HTR-8/SVneo (cell line): ENCODE results near the gene OBP2B.
"Not testable (repeated sequence)": the region's sequence is repeated elsewhere in the genome, so short reads cannot be mapped to it uniquely, and the experiment has no call there.

Experiments
- DNase-seq: peaks from one replicate; pipeline ENCODE4 v3.0.0; 2011; ENCODE audit warnings: low spot score, mixed read lengths; ENCODE audit not compliant: insufficient read length
- FAIRE-seq: peaks from 2 replicates; lab custom pipeline; 2011; peaks lifted over from hg19 to GRCh38; lab: Jason Lieb, UNC

Gene OBP2B

DNA sequence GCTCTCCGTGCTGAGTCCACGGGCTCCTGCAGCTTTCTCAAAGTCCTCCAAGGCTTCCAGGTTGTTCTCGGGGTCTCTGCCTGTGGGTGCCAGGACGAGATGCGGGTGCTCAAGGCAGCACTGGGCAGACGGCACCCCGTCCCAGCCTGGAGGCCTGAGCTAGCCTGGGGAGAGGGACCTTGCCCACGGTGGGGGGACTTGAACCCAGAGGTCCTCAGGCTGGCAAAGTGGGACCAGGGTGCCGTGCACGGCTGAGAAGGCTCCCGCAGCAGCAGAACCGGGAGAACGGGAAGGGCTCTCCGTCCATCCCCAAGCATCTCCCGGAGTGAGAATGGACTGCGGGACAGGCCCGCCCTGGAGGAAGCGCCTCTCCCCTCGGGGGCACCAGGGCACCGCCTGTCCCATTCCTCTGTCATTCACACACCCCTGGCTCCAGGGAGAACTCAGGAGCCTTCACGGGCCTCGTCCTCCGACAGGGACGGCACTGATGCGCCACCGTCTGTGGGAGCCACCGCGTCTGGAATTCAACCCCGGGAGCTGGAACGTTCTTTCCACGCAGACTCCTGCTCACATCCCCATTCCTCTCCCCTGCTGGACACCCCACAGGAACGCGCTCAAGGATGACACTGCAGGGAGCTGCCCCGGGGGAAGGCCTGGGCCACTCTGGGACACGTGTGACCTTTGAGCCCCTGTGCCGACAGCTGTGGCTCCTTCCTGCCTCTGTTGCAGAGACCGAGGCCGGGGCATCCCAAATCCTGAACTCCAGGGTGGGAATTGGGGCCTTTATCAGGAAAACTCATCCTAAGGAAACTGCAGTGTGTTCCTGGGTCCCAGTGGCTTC, 16.3 kb upstream of the OBP2B start:
- DNase-seq (no peak), FAIRE-seq (no peak)

DNA sequence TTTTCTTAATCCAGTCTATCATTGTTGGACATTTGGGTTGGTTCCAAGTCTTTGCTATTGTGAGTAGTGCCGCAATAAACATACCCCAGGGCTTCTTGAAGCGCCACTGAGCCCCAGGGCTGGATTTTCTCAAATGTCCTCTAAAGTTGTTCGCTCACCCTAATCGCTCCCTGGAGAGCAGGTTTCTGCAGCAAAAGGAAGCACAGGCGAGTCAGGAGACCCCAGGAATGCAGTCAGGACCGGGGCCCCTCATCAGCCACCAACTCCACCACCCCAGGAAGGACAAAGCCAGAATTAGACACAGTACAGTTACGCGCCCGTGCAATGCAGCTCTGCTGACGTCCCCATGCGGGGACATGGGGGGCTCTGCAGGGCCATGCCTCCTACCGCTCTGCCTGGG, 15.7 kb upstream of the OBP2B start:
- no peak for FAIRE-seq
- DNase-seq: no peak

DNA sequence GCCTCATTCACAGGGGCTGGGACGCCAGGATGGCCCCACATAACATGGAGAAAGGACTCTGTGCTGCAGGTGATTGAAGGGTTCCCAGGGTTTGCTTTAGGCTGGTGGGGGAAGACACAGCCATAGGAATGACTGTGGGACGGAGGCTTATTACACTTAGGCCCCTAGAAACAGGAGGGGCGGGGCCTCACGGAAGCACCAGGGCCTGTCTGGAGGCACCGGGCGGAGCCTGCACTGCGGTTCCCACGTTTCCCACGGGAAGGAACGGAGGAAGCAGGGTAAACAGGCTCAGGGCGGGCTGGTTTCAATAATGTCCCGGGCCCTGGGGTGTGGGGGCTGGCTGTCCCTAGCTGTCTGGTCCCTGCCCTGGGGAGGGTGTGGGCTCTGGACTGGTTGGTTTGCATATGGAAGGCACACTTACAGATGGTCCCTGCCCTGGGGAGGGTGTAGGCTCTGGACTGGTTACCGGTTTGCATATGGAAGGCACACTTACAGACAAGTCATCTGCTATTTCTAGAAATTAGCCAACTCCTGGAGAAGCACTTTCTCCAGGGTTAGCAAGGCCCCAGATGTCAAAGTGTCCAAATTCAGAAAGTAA, 14.2 kb upstream of the OBP2B start:
- DNase-seq, FAIRE-seq: not testable (repeated sequence)

DNA sequence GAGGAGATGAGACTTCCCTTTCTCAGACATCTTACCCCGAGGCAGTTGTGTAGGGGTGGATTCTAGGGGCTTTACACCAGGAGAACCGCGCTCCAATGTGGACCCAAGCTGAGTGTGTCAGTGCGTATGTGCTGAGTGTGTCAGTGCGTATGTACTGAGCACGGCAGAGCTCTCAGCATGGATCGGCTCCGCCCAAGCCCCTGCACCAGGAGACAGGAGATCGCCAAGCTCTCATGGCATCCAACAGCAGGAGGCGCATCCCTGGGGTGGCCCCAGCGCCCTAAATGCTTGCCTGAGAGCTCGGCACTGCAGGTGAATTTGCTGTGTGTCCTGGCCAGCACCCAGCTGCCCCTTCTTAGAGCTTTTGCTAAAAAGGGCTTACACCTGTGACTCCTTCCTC, 12.9 kb upstream of the OBP2B start:
- FAIRE-seq, DNase-seq: not testable (repeated sequence)

DNA sequence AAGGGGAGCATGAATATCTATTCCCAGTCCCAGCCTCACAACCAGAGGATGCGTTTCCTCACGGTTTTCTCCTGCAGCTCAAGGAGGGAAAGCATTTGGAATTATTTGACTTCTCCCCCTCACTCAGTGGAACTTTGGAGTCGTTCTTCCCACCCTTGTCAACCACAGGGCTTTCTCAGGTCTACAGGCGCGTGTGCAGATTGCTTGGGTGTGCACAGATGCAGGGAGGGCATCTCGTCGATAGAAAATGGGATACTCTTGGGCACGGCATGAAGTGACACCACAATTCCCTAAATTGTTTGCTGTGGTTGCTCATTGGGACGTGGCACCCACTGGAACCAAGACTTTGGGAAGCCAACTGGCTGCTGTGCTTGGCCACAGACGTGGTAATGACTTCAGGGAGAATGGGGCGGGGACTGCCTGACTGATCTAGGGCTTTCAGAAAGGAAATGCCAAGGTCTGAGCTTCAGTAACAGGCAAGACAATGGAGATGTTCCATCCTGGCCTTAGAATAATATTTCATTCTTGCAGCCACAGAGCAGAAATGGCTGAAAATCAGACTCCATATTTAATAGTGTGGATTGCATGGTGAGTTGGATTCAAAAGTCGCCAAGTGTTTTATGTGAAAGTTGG, 12.2 kb upstream of the OBP2B start:
- DNase-seq (no peak), FAIRE-seq (no peak)

DNA sequence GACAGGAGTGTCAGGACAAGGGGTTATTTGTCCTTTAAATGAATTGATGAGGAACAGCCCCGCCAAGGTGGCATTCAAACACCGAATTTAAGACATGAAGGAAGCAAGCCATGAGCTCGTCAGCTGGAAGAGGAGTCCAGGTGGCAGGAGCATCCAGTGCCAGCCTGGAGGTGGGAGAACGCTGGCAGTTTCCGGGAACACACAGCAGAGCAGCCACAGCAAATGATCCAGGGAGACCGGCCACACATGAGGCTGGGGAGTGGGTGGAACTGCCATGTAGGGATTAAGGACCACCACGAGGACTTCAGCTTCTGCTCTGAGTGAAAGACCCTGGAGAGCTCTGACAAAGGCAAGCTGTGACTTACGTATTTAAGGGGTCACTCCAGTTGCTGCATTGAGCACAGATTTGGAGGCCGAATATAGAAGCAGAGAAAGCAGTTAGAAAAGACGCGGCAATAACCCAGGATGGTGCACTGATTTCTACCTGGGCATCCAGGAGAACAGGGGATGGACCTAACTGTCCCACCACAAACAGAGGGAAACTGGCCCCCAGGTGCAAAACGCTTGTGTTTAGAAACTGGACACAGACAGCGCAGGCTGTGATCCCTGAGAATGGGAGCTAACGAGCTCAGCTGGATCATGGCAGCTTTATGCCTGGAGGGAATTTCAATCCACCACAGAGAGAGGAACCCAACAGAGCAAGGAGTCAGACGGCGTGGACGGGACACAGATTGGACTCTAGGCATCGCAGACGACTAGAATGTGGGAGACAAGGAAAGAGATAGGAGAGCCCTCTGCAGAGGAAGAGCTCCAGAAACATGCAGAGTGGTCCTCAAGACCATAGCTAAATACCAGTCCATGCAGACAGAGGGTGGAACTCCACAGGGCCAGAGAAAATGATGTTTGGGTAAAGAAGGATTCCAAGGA, 9.3 kb upstream of the OBP2B start:
- not testable (repeated sequence) for FAIRE-seq, DNase-seq

DNA sequence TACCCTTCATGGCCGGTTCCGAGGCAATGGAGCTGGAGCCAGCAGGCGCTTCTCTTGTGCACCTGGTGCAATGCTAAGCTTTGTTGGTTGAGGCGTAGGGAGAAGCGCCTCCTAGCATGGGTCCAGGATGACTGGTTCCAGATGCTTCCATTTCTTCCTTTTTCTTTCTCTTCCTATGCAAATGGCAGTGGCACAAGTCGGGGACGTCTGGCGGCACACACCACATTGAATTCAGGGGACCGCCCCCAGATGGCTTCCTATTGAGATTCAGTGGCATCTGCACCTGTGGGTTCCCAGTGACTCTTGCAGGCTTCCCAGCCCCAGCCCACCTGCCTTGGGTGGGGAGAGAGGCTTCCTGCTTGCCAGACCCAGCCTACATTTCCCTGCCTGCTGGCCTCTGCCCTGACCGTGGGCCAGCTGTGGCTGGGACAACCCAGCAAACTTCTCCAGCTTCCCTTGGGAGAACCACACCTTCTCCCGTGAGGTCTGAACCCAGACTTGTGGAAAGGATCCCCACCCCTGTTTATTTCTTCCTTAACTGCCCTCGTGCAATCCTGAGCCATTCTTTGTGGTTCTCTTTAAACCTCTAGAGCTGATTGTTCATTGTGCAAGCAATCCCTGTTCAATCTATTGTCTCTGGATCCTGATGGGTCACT, 8.4 kb upstream of the OBP2B start:
- DNase-seq, FAIRE-seq: not testable (repeated sequence)

DNA sequence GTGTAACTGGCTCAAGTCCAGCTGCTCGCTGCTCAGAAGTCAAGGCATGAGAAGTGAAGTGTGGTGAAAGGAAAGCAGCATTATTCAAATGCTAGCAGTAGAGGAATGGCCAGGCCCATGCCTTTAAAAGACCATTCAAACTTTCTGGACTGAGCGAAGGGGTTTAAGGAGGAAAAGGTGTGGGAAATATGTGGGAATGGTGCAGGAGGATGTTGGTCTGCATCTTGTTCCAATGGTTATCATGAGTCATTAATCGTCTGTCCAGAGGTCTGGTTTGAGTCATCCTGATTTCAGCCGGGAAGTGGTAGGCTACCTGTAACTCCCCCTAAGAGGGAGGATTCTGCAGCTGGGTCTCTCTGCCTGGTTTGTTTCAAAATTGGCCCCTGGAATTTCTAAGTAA, 5.2 kb upstream of the OBP2B start:
- FAIRE-seq, DNase-seq: not testable (repeated sequence)

DNA sequence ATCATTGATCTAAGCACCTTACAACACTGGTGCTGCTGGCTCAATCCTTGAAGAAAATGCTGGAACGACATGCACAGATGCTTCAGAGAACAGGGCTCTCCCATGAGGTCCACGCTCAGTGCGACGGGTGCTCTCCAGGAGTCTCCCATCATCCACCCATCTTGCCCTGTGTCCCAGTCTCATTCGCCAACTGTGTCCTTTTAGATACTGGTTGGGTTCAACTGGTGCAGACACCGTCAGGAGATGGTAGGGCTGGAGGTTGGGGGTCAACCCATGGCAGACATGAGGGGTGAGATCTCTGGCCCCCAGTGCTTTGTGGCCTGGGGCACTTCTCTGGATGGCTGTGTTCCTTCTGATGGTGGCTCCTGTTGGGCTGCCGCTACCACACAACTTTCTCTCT, 1.6 kb upstream of the OBP2B start:
- FAIRE-seq (no peak), DNase-seq (no peak)

DNA sequence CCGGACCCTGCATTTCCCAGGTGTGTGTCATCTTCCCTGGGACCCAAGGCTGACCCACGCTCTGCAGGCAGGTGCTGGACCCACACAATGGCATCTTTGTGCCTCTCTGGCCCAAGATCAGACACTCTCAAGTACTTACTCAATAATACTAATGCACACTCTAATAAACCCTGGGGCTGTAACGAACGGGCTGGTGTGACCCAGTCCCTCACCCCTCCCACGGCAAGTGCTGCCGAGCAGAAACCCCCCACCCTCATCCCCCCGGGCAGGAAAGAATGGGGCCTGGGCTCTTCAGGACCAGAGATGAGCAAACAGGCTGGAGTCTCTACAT, 1.1 kb upstream of the OBP2B start:
- DNase-seq (no peak), FAIRE-seq (no peak)

DNA sequence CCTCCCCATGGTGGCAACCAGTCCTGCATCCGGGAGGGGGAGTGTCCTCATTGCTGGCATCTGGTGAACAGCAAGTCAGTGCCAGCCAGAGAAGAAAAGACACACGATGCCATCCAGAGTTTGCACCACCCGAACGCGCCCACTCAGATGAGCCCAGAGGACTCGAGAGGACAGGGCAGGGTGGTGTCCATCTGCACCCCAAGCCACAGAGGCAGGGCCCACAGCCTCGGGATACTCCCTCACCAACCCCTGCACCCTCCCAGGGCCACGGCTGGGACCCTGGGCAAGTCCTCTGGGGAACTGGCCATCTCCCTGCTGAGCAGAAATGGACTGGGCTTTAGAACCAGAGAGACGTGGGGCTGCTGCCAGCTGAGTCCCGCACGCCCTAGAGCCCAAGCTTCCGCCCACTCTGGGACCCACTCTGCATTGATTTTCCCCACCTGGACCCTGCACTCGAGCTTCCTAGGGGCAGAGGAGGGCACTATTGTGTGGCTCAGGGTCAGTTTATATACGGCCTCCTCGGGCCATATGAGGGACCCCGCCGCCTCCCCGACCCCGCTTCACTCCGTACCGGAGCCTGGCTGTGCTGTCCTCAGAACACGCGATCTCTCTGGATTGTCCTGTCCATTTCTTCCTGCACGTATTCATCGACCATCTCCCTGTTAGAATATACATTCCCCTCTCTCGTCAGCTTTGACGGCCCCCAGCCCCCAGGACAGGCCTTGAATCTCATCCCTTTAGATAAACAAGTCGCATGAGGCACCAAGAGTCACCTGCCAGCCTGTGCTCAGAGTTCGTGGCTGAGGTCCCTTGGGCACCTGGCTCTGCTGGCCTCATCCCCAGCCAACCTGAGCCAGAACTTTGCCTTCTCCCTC, 514 bp upstream of the OBP2B start:
- not testable (repeated sequence) for DNase-seq, FAIRE-seq

DNA sequence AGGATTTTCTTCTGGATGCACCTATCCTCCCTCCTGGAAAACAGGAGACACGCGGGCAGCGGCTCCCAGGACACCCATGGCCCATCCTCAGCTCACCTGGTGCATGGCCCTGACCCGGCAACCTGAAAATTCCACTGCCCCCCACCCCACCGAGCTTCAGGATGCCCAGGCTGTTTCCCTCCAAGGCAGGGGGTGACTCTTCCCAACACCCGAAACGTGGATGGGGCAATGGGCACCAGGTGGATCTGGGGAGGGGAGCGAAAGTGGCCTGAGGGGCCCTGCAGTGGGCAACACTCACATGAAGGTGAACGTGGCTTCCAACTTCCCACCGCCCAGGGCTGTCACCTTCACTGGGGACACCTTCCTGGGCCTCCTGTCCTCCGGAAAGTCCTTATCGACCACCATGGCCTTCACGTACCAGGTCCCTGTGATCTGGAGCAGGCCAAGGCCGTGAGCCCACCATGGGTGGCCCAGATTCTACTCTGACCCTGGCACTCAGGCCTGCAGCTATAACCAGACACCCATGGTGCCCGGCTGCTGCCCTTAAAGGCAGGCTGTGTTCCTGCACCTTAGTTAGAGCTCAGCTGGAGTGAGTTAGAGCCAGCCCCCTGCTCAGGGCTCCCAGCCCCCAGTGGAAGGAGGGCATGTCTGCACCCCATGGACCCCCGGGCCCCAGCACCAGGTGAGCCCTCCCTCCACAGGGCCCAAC, 725 bp downstream of the OBP2B start:
- FAIRE-seq, DNase-seq: not testable (repeated sequence)

DNA sequence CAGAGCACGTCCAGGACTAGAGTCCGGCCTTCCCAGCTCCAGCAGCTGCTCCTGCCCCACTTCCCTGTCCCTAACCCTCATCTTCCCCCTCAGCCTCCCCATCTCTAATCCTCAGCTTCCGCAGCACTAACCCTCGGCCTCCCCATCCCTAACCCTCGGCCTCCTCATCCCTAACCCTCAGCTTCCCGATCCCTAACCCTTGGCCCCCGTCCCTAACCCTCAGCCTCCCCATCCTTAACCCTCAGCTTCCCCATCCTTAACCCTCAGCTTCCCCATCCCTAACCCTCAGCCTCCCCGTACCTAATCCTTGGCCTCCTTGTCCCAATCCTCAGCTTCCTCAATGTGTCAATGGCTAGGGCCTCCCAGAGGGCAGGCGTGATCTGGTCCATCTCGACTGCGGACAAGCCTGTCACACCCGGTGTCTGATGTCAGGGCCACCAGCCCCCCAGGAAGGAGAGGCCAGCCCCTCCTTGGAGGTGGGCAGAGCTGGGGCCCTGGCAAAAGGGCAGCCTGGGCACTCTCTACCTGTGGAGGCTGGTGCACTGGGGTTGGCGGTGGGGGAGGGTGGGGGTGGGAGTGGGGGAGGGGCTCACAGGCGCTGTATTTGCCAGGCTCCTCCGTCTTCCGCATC, 1.4 kb downstream of the OBP2B start:
- DNase-seq (no peak), FAIRE-seq (no peak)

DNA sequence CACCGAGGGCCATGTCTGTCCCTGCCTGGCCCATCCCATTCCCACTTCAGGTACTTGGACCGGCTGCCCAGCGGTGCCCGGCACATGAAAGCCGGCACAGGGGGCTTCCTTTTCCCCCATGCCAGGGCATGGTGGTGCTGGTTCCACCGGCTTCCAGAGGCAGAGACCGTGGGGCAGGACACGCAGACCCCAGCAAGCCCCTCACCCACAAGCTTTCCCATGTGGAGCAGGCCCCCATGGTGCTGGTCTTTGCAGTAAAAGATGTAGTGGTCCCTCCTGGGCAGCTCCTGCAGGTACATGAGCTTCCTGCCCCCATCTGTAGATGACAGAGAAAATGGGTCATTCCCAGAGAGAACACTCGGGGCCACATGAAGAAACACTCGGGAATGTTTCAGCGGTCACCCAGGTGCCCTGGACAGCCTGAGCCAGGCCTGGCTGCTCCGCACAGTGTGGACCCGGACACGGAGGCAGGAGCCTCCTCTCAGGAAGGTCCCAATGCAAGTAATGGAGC, 2.0 kb downstream of the OBP2B start:
- DNase-seq: no peak
- no peak for FAIRE-seq

DNA sequence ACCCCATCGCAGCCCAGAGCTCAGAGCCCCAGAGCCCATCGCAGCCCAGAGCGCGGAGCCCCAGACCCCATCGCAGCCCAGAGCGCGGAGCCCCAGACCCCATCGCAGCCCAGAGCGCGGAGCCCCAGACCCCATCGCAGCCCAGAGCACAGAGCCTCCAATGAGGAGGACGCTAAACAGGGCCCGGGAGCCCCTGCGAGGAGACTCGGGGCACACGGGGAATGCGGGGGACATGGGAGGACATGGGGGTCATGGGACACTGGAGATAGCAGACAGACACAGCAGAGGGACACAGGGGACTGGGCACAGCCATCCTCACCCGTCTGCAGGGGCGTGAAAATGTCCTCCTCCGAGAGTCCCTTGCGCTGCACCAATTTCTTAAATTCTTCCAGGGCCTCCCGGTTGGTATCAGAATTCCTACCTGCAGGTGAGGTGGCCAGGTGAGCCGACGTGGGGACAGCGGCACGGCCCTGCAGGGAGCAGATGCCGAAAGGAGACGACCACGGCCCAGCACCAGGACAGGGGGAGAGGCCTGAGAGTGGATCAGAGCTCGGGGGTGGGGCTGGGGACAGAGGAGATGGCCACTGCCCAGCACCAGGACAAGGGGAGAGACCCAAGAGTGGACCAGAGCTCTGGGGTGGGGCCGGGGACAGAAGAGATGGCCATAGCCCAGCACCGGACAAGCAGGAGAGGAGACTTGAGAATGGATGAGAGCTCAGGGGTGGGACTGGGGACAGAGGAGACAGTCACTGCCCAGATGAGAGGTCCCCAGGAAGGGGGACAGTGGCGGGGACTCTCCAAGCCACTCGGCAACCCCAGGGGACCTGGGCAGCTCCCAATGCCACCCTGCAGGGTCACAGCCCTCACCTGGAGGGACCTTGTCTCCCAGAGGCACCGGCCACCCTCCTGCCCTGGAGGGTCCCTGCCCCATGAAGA, 2.8 kb downstream of the OBP2B start:
- FAIRE-seq (no peak), DNase-seq (no peak)

DNA sequence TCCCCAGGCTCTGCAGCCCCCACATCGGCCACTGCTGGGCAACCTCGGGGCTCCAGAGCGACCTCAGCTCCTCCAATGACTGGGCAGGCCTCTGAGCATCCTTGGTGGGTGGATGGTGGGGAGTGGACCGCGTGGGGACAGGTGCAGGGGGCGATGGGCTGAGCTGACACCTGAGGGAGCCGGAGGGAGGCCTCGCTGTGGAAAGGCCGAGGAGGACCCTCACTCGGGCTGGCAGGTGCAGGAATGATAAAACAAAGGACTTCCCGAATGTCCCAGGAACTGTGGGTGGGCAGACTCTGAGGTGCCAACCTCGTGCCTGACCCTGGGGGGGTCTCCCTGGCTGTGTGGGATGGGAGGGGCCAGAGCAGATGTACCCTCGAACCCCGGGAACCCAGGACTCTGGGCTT, 3.6 kb downstream of the OBP2B start:
- not testable (repeated sequence) for DNase-seq, FAIRE-seq

DNA sequence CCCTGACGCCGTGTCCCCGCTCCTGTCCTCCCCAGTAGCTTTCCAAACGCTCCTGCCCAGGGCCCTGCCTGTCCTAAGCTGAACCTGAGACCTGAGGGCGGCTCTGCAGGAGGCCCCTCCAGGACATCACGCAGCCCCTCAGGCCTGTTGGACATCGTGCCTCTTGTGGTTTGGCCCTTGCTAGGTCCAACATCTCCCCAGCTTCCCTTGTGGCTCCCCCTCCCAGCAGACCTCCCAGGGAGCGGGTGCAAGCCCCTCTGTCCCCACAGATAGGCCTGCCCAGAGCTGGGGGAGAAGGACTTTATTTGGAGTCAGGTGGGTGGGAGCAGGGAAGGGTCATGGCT, 4.1 kb downstream of the OBP2B start:
- no peak for DNase-seq
- no peak for FAIRE-seq
